Endothelial cell of umbilical vein (primary cell): ENCODE results near the gene CARD10. TPM values are rescaled to one million over a fixed set of nuclear protein-coding genes. Genes with fewer than 3 reads are reported as not detected.
A peak's percentile ranks its signal among the peaks of the same experiment; 100 is the strongest.

ENCODE experiments used
- BruUV-seq: library from RNA; stranded (reverse); fragments of 400-500 nt; replicated peaks from 2 replicates; lab custom pipeline; 2021; lab: Mats Ljungman, UMichigan
- CTCF ChIA-PET: fragments of 300-600, 350-600 bp; sonication (Branson Sonifier 250); formaldehyde crosslinking; loops from one replicate; lab custom pipeline; 2021; ENCODE audit warnings: antibody characterized with exemption, inconsistent platforms; lab: Charles Lee
- POLR2A ChIA-PET: fragments of 300-600, 350-600 bp; sonication (Branson Sonifier 250); formaldehyde crosslinking; loops from one replicate; lab custom pipeline; 2021; ENCODE audit warnings: antibody characterized with exemption, inconsistent platforms; lab: Charles Lee
- DNase-seq: peaks from one replicate; pipeline ENCODE4 v3.0.0-alpha.2; 2011; ENCODE audit warnings: low read depth, low spot score
- FAIRE-seq: peaks from 2 replicates; lab custom pipeline; 2011; peaks lifted over from hg19 to GRCh38; lab: Jason Lieb, UNC
- H2AFZ ChIP-seq: 2 replicates; pipeline ENCODE4 v1.6.0; 2012; ENCODE audit warnings: low read depth, low read length, control low read depth, inconsistent platforms
- H3K27ac ChIP-seq: 2 replicates; pipeline ENCODE4 v1.5.1; 2011; ENCODE audit warnings: low read depth, mild to moderate bottlenecking, control low read depth, low read length, moderate library complexity; ENCODE audit not compliant: insufficient read depth
- H3K27me3 ChIP-seq, 2 experiments: 2 replicates each; pipeline versions ENCODE4 v1.6.0 to v1.6.1; 2011; ENCODE audit warnings: low read length in 2 of 2, mixed read lengths in 1 of 2; ENCODE audit not compliant: control insufficient read depth in 2 of 2, insufficient read depth in 2 of 2
- H3K36me3 ChIP-seq, 2 experiments: 2 replicates in 1 of 2; 3 replicates in 1 of 2; pipeline ENCODE4 v1.5.1; 2011; ENCODE audit warnings: low read length in 2 of 2, mild to moderate bottlenecking in 1 of 2, moderate library complexity in 1 of 2; ENCODE audit not compliant: control insufficient read depth in 2 of 2, insufficient read depth in 2 of 2; ENCODE audit errors: extremely low read depth in 1 of 2
- H3K4me1 ChIP-seq: 3 replicates; pipeline ENCODE4 v1.5.1; 2011; ENCODE audit warnings: mild to moderate bottlenecking, low read length; ENCODE audit not compliant: control insufficient read depth, insufficient read depth; ENCODE audit errors: extremely low read depth
- H3K4me2 ChIP-seq: 2 replicates; pipeline ENCODE4 v1.6.1; 2011; ENCODE audit warnings: low read length, control low read depth, mixed read lengths; ENCODE audit not compliant: insufficient read depth
- H3K4me3 ChIP-seq, 3 experiments: fragments of 200-600 bp in 1 of 3; sonication (generic), shearing (Covaris generic) in 1 of 3; replicated peaks in 1 of 3; 2 replicates each; pipeline ENCODE4 v1.5.1; 2011 to 2016; ENCODE audit warnings: control low read depth in 3 of 3, low read length in 3 of 3, mild to moderate bottlenecking in 2 of 3, inconsistent platforms in 1 of 3, low read depth in 1 of 3, moderate library complexity in 1 of 3; ENCODE audit not compliant: insufficient read depth in 1 of 3
- H3K79me2 ChIP-seq: 2 replicates; pipeline ENCODE4 v1.6.0; 2012; ENCODE audit warnings: low read length, inconsistent platforms; ENCODE audit not compliant: control insufficient read depth, insufficient read depth
- H3K9ac ChIP-seq: replicated peaks from 2 replicates; pipeline ENCODE3; 2011; ENCODE audit warnings: low read length, control low read depth; ENCODE audit not compliant: insufficient read depth; ENCODE audit errors: extremely low read depth
- H3K9me1 ChIP-seq: replicated peaks from 3 replicates; pipeline ENCODE4 v1.6.0; 2011; ENCODE audit warnings: mild to moderate bottlenecking, low read length; ENCODE audit not compliant: control insufficient read depth, insufficient read depth; ENCODE audit errors: extremely low read depth
- H3K9me3 ChIP-seq: replicated peaks from 2 replicates; pipeline ENCODE4 v1.5.1; 2012; ENCODE audit warnings: low read length, inconsistent platforms; ENCODE audit not compliant: control insufficient read depth, insufficient read depth
- H4K20me1 ChIP-seq: replicated peaks from 2 replicates; pipeline ENCODE3; 2011; ENCODE audit warnings: mild to moderate bottlenecking, low read length; ENCODE audit not compliant: control insufficient read depth, insufficient read depth; ENCODE audit errors: extremely low read depth
- CTCF ChIP-seq, 2 donors: IDR thresholded peaks; 1 replicate in 1 of 2; 2 replicates in 1 of 2; pipeline ENCODE4 v1.5.1; 2011; ENCODE audit warnings: low read length in 2 of 2, mild to moderate bottlenecking in 2 of 2, moderate library complexity in 2 of 2, control low read depth in 1 of 2, inconsistent platforms in 1 of 2, low read depth in 1 of 2; ENCODE audit not compliant: insufficient read depth in 1 of 2; ENCODE audit errors: extremely low read depth in 1 of 2
- EZH2 ChIP-seq: IDR thresholded peaks from 2 replicates; pipeline ENCODE4 v1.6.1; 2012; ENCODE audit warnings: borderline replicate concordance, low read depth, mild to moderate bottlenecking, moderate library complexity, low read length, inconsistent platforms; ENCODE audit not compliant: severe bottlenecking
- FOS ChIP-seq: IDR thresholded peaks from 2 replicates; pipeline ENCODE4 v1.6.1; 2011; ENCODE audit warnings: mild to moderate bottlenecking, low read length, moderate library complexity, borderline replicate concordance; ENCODE audit not compliant: insufficient read depth
- GATA2 ChIP-seq: IDR thresholded peaks from 2 replicates; pipeline ENCODE4 v1.7.0; 2011; ENCODE audit warnings: low read depth, mild to moderate bottlenecking, moderate library complexity, mixed read lengths, low read length; ENCODE audit not compliant: insufficient read length, insufficient read depth
- JUN ChIP-seq: IDR thresholded peaks from 2 replicates; pipeline ENCODE4 v1.6.1; 2011; ENCODE audit warnings: borderline replicate concordance, low read depth; ENCODE audit not compliant: insufficient read length, insufficient read depth
- MAX ChIP-seq: IDR thresholded peaks from 2 replicates; pipeline ENCODE4 v1.6.1; 2011; ENCODE audit not compliant: insufficient read depth, insufficient read length
- MYC ChIP-seq: IDR thresholded peaks from one replicate; pipeline ENCODE4 v1.6.1; 2011; ENCODE audit warnings: mild to moderate bottlenecking, low read depth, low read length
- POLR2A ChIP-seq: IDR thresholded peaks from 2 replicates; pipeline ENCODE4 v1.6.1; 2012; ENCODE audit warnings: low read depth, mild to moderate bottlenecking, control low read depth, low read length
- POLR2AphosphoS5 ChIP-seq: IDR thresholded peaks from 2 replicates; pipeline ENCODE4 v1.6.1; 2012; ENCODE audit warnings: low read depth, mild to moderate bottlenecking, control low read depth, low read length, moderate library complexity; ENCODE audit not compliant: insufficient read depth
- dilution Hi-C: fragments of 300-500 bp; cut with MboI; formaldehyde crosslinking; loops from one replicate; pipeline ENCODE4 v1.15.0; 2019; ENCODE audit warnings: low sequenced_read_pairs; ENCODE audit not compliant: extremely low pct_ligation_motif_present
- intact Hi-C: fragments of 100-400 bp; cut with micrococcal nuclease; formaldehyde crosslinking; loops from one replicate; pipeline ENCODE4 v1.10.0; 2022
- polyA plus RNA-seq, 4 experiments: library from polyadenylated mRNA; depleted of rRNA in 3 of 4; stranded (reverse) in 3 of 4; unstranded in 1 of 4; fragments of >200 nt; gene quantifications; 2 replicates each; pipeline versions ENCODE4 v1.2.1 to v1.2.3, GENCODE V29; 2011 to 2012; ENCODE audit warnings: missing spikeins in 1 of 4
- total RNA-seq: library from RNA; stranded (reverse); gene quantifications from 2 replicates; pipeline ENCODE4 v1.2.3, GENCODE V29; 2021

Gene CARD10
- total and polyA plus RNA-seq, 2 donors (not counting 3 experiments of a cell fraction or from before 2014, with no cell fraction given): 36.1 to 39.5 TPM

- no peaks in the 10 kb centered on the region for H3K27me3 ChIP-seq
- TF ChIP-seq MAX (no peak), JUN (no peak), MYC (no peak), GATA2 (no peak), POLR2AphosphoS5 (no peak), FOS (no peak), CTCF (IDR thresholded peaks at IDR 0.05; ENCODE audit: extremely low read depth in 1 of 2, insufficient read depth in 1 of 2, low read depth in 1 of 2, low read length in 2 of 2) (no peak), POLR2A (no peak), EZH2 (no peak)
- FAIRE-seq: no peak
- no peak overlapping the region for H3K4me2 ChIP-seq
- no peaks in the 10 kb centered on the region for H3K79me2 ChIP-seq
- no peaks in the 10 kb centered on the region for H3K36me3 ChIP-seq
- H2AFZ ChIP-seq: no peak overlapping the region
- intact Hi-C loops: no loop called here
- H3K9me1 ChIP-seq: no peaks in the 10 kb centered on the region
- no TSS peak for BruUV-seq
- no peak overlapping the region for H3K4me3 ChIP-seq
- no peaks in the 10 kb centered on the region for H3K9me3 ChIP-seq
- no peak for DNase-seq
- POLR2A ChIA-PET: no interaction called here
- peaks cover 24% of the 10 kb centered on the region for H3K4me1 ChIP-seq
- H3K9ac ChIP-seq: no peak overlapping the region
- H3K27ac ChIP-seq: peak overlapping the region; percentile 99
- H4K20me1 ChIP-seq: no peaks in the 10 kb centered on the region
- dilution Hi-C loops: no loop called here
- CTCF ChIA-PET: interaction anchor here (3.7 to 5.8 kb wide), 3 partner anchors 22 to 136 kb away, joined by 30 to 168 read pairs (median 47); no protein-coding TSS in a partner anchor
Measured at GRCh38 chr22:37453696-37454095, 65.5 kb downstream of the CARD10 start.
